Effector memory CD4-positive, alpha-beta T cell (primary cell): Measurements from ENCODE around the gene SLC5A5.

Experiments
- DNase-seq, 3 donors: peaks; one replicate each; pipeline ENCODE4 v3.0.0-alpha.2; 2020
- H3K27ac ChIP-seq: 2 replicates; pipeline ENCODE4 v1.7.0; 2013; ENCODE audit warnings: mild to moderate bottlenecking, low read length, moderate library complexity; ENCODE audit not compliant: insufficient read depth, poor library complexity, severe bottlenecking
- H3K27me3 ChIP-seq: replicated peaks from 2 replicates; pipeline ENCODE4 v1.7.0; 2013; ENCODE audit warnings: mild to moderate bottlenecking, low read length; ENCODE audit not compliant: insufficient read depth, control insufficient read depth, poor library complexity, severe bottlenecking
- H3K36me3 ChIP-seq: 2 replicates; pipeline ENCODE4 v1.7.0; 2013; ENCODE audit warnings: mild to moderate bottlenecking, low read length, moderate library complexity; ENCODE audit not compliant: control insufficient read depth, insufficient read depth
- H3K4me1 ChIP-seq: 2 replicates; pipeline ENCODE4 v1.7.0; 2013; ENCODE audit warnings: low read length, mild to moderate bottlenecking; ENCODE audit not compliant: control insufficient read depth, insufficient read depth, poor library complexity, severe bottlenecking
- H3K4me3 ChIP-seq: 2 replicates; pipeline ENCODE4 v1.7.0; 2013; ENCODE audit warnings: low read length, low read depth, mild to moderate bottlenecking; ENCODE audit not compliant: insufficient read depth, poor library complexity, severe bottlenecking
- H3K9me3 ChIP-seq: 2 replicates; pipeline ENCODE4 v1.7.0; 2013; ENCODE audit warnings: mild to moderate bottlenecking, low read length, moderate library complexity; ENCODE audit not compliant: control insufficient read depth

The SLC5A5 gene

GRCh38 chr19:17937371-17937900 is 65.7 kb downstream of the SLC5A5 start:
- Histone ChIP-seq H3K27me3 (no peaks in the 10 kb centered on the region), H3K36me3 (peaks cover 1% of the 10 kb centered on the region), H3K4me3 (no peak overlapping the region), H3K9me3 (no peaks in the 10 kb centered on the region), H3K27ac (no peak overlapping the region), H3K4me1 (peaks cover 8% of the 10 kb centered on the region)
- DNase-seq: no peak

GRCh38 chr19:17938092-17938845 is 66.5 kb downstream of the SLC5A5 start:
- Histone ChIP-seq H3K27me3 (no peaks in the 10 kb centered on the region), H3K4me3 (no peak overlapping the region), H3K27ac (no peak overlapping the region), H3K4me1 (peaks cover 6% of the 10 kb centered on the region), H3K9me3 (no peaks in the 10 kb centered on the region), H3K36me3 (peaks cover 5% of the 10 kb centered on the region)
- DNase-seq: peak; percentile 65 to 75 (median 73)

GRCh38 chr19:17942181-17942580 is 70.4 kb downstream of the SLC5A5 start:
- H3K27ac ChIP-seq: no peak overlapping the region
- H3K4me1 ChIP-seq: peaks cover 3% of the 10 kb centered on the region
- peaks cover 11% of the 10 kb centered on the region for H3K36me3 ChIP-seq
- no peaks in the 10 kb centered on the region for H3K9me3 ChIP-seq
- no peak for DNase-seq
- H3K4me3 ChIP-seq: no peak overlapping the region
- H3K27me3 ChIP-seq: no peaks in the 10 kb centered on the region

GRCh38 chr19:17942582-17943273 is 71.0 kb downstream of the SLC5A5 start:
- peaks cover 7% of the 10 kb centered on the region for H3K4me1 ChIP-seq
- no peak overlapping the region for H3K4me3 ChIP-seq
- no peaks in the 10 kb centered on the region for H3K9me3 ChIP-seq
- no peak overlapping the region for H3K27ac ChIP-seq
- no peaks in the 10 kb centered on the region for H3K27me3 ChIP-seq
- H3K36me3 ChIP-seq: peaks cover 11% of the 10 kb centered on the region
- DNase-seq: no peak

GRCh38 chr19:17943274-17944221 is 71.8 kb downstream of the SLC5A5 start:
- DNase-seq: no peak
- Histone ChIP-seq H3K27me3 (peaks cover under 1% of the 10 kb centered on the region), H3K4me3 (no peak overlapping the region), H3K36me3 (peaks cover 11% of the 10 kb centered on the region), H3K9me3 (no peaks in the 10 kb centered on the region), H3K4me1 (peaks cover 9% of the 10 kb centered on the region), H3K27ac (no peak overlapping the region)

- DNase-seq: no peak
- Histone ChIP-seq H3K9me3 (no peaks in the 10 kb centered on the region), H3K36me3 (peaks cover 11% of the 10 kb centered on the region)
These were observed 72.6 kb downstream of the SLC5A5 start for GRCh38 chr19:17944301-17944700.

More at GRCh38 chr19:17944301-17944700, 72.6 kb downstream of the SLC5A5 start:
- Histone ChIP-seq H3K27me3 (peaks cover 8% of the 10 kb centered on the region), H3K4me1 (peaks cover 16% of the 10 kb centered on the region), H3K27ac (no peak overlapping the region), H3K4me3 (no peak overlapping the region)
